Measurements from ENCODE around the gene TULP4.

DNA sequence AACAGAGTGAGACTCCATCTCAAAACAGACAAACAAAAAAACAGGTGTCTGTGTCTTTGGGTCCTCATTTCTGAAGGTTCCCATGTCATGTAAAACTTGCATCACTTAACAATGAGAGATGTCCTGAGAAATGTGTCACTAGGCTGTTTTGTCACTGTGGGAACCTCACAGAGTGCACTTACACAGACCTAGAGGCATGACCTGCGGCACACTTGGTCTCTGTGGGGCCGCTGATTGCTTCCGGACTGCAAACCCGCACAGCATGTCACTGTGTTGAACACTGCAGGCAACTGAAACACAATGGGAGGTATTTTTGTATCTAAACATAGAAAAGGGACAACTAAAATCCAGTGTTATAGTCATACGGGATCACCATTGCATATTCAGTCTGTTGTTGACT, 205.3 kb downstream of the TULP4 start:
- TF ChIP-seq POLR2A (IDR thresholded peaks at IDR 0.05): no peak
- TF ChIP-seq, protein P1, sequence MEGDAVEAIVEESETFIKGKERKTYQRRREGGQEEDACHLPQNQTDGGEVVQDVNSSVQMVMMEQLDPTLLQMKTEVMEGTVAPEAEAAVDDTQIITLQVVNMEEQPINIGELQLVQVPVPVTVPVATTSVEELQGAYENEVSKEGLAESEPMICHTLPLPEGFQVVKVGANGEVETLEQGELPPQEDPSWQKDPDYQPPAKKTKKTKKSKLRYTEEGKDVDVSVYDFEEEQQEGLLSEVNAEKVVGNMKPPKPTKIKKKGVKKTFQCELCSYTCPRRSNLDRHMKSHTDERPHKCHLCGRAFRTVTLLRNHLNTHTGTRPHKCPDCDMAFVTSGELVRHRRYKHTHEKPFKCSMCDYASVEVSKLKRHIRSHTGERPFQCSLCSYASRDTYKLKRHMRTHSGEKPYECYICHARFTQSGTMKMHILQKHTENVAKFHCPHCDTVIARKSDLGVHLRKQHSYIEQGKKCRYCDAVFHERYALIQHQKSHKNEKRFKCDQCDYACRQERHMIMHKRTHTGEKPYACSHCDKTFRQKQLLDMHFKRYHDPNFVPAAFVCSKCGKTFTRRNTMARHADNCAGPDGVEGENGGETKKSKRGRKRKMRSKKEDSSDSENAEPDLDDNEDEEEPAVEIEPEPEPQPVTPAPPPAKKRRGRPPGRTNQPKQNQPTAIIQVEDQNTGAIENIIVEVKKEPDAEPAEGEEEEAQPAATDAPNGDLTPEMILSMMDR (IDR thresholded peaks at IDR 0.05): no peak

Measured in thyroid gland (tissue), 4 donors.